Measurements from ENCODE around the gene GRK5. TPM values are rescaled to one million over a fixed set of nuclear protein-coding genes. Genes with fewer than 3 reads are reported as not detected.

Gene GRK5
- total RNA-seq, 1 experiment from 2014 or later: 29.0 TPM

GRCh38 chr10:119403921-119404320, 196.6 kb downstream of the GRK5 start:
- DNase-seq (ENCODE audit: low read depth, low spot score) (no peak), ATAC-seq (no peak)
- no peaks in the 10 kb centered on the region for H3K36me3 ChIP-seq (ENCODE audit: control insufficient read depth, insufficient read depth, low read length)
- no peak overlapping the region for H3K27ac ChIP-seq (ENCODE audit: low read length)
- H3K27me3 ChIP-seq (ENCODE audit: control insufficient read depth, insufficient read depth, low read length): no peaks in the 10 kb centered on the region
- POLR2A ChIA-PET: no interaction called here
- H3K4me1 ChIP-seq (ENCODE audit: control insufficient read depth, insufficient read depth, low read length): no peaks in the 10 kb centered on the region
- intact Hi-C loops (cut with micrococcal nuclease; ENCODE audit: unreplicated experiment) (no loop called here), in situ Hi-C loops (cut with HindIII; ENCODE audit: low pct_unique_long_range_greater_than_20kb, low sequenced_read_pairs) (no loop called here)
- no TSS peak for BruUV-seq (replicated peaks)
- H3K9me3 ChIP-seq (ENCODE audit: control insufficient read depth, insufficient read depth, low read depth, low read length): no peaks in the 10 kb centered on the region
- TF ChIP-seq, protein P1, sequence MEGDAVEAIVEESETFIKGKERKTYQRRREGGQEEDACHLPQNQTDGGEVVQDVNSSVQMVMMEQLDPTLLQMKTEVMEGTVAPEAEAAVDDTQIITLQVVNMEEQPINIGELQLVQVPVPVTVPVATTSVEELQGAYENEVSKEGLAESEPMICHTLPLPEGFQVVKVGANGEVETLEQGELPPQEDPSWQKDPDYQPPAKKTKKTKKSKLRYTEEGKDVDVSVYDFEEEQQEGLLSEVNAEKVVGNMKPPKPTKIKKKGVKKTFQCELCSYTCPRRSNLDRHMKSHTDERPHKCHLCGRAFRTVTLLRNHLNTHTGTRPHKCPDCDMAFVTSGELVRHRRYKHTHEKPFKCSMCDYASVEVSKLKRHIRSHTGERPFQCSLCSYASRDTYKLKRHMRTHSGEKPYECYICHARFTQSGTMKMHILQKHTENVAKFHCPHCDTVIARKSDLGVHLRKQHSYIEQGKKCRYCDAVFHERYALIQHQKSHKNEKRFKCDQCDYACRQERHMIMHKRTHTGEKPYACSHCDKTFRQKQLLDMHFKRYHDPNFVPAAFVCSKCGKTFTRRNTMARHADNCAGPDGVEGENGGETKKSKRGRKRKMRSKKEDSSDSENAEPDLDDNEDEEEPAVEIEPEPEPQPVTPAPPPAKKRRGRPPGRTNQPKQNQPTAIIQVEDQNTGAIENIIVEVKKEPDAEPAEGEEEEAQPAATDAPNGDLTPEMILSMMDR (IDR thresholded peaks at IDR 0.05): no peak
- TF ChIP-seq TCF7L2 (IDR thresholded peaks at IDR 0.05; ENCODE audit: low read depth, low read length): no peak
- TF ChIP-seq SIN3A (IDR thresholded peaks at IDR 0.05; ENCODE audit: borderline replicate concordance, insufficient read depth, low read depth, low read length): no peak
- TF ChIP-seq POLR2AphosphoS5 (IDR thresholded peaks at IDR 0.05; ENCODE audit: low read depth, low read length): no peak
- CTCF ChIA-PET: no interaction called here
- no peak overlapping the region for H3K4me3 ChIP-seq (ENCODE audit: low read depth in 2 of 2, low read length in 2 of 2)

- BruUV-seq (replicated peaks): no TSS peak
- H3K4me3 ChIP-seq (ENCODE audit: low read depth in 2 of 2, low read length in 2 of 2): no peak overlapping the region
- no peaks in the 10 kb centered on the region for H3K9me3 ChIP-seq (ENCODE audit: control insufficient read depth, insufficient read depth, low read depth, low read length)
- ATAC-seq: no peak
- no peaks in the 10 kb centered on the region for H3K4me1 ChIP-seq (ENCODE audit: control insufficient read depth, insufficient read depth, low read length)
- ChIA-PET POLR2A (interaction anchor here (0.6 kb wide), 1 partner anchor 42 kb away, joined by 4 read pairs; no protein-coding TSS in a partner anchor), CTCF (no interaction called here)
- in situ Hi-C loops (cut with HindIII; ENCODE audit: low pct_unique_long_range_greater_than_20kb, low sequenced_read_pairs): no loop called here
- no peak overlapping the region for H3K27ac ChIP-seq (ENCODE audit: low read length)
- no peak for DNase-seq (ENCODE audit: low read depth, low spot score)
- intact Hi-C loops (cut with micrococcal nuclease; ENCODE audit: unreplicated experiment): no loop called here
- no peaks in the 10 kb centered on the region for H3K27me3 ChIP-seq (ENCODE audit: control insufficient read depth, insufficient read depth, low read length)
- H3K36me3 ChIP-seq (ENCODE audit: control insufficient read depth, insufficient read depth, low read length): no peaks in the 10 kb centered on the region
- TF ChIP-seq POLR2AphosphoS5 (IDR thresholded peaks at IDR 0.05; ENCODE audit: low read depth, low read length): no peak
- TF ChIP-seq SIN3A (IDR thresholded peaks at IDR 0.05; ENCODE audit: borderline replicate concordance, insufficient read depth, low read depth, low read length): no peak
- no peak for TF ChIP-seq REST (IDR thresholded peaks at IDR 0.05; ENCODE audit: insufficient read depth in 1 of 2, low read depth in 2 of 2, low read length in 1 of 2)
- TF ChIP-seq TCF7L2 (IDR thresholded peaks at IDR 0.05; ENCODE audit: low read depth, low read length): no peak
- TF ChIP-seq, protein P1 (IDR thresholded peaks at IDR 0.05): no peak
Observed at GRCh38 chr10:119404719-119405519, 197.5 kb downstream of the GRK5 start.

Data from Panc1 (cell line).